Fibroblast of lung (primary cell): Measurements from ENCODE around the gene HMGCS1. TPM values are rescaled to one million over a fixed set of nuclear protein-coding genes. Genes with fewer than 3 reads are reported as not detected.

ENCODE experiments used
- DNase-seq, 2 donors: peaks; one replicate each; pipeline versions ENCODE4 v3.0.0 to v3.0.0-alpha.2; 2010; ENCODE audit warnings: low read depth in 2 of 2
- H2AFZ ChIP-seq: 2 replicates; pipeline ENCODE4 v1.5.1; 2012; ENCODE audit warnings: low read length, control low read depth, inconsistent platforms
- H3K27ac ChIP-seq: 2 replicates; pipeline ENCODE4 v1.5.1; 2011; ENCODE audit warnings: low read length, control low read depth; ENCODE audit not compliant: insufficient read depth
- H3K27me3 ChIP-seq: 2 replicates; pipeline ENCODE4 v1.5.1; 2011; ENCODE audit warnings: mild to moderate bottlenecking, low read length; ENCODE audit not compliant: control insufficient read depth, insufficient read depth
- H3K36me3 ChIP-seq: 2 replicates; pipeline ENCODE4 v1.5.1; 2011; ENCODE audit warnings: low read length; ENCODE audit not compliant: control insufficient read depth, insufficient read depth
- H3K4me1 ChIP-seq: 2 replicates; pipeline ENCODE4 v1.5.1; 2011; ENCODE audit warnings: low read length; ENCODE audit not compliant: control insufficient read depth, insufficient read depth; ENCODE audit errors: extremely low read depth
- H3K4me2 ChIP-seq: 2 replicates; pipeline ENCODE4 v1.5.1; 2011; ENCODE audit warnings: low read length, control low read depth; ENCODE audit not compliant: insufficient read depth; ENCODE audit errors: extremely low read depth
- H3K4me3 ChIP-seq, 4 experiments: fragments of 200-600 bp in 1 of 4; sonication (generic) in 1 of 4; replicated peaks in 1 of 4; 2 replicates each; pipeline ENCODE4 v1.5.1; 2011 to 2016; ENCODE audit warnings: low read length in 4 of 4, low read depth in 3 of 4, mild to moderate bottlenecking in 3 of 4, control low read depth in 2 of 4, inconsistent platforms in 1 of 4, mixed read lengths in 1 of 4; ENCODE audit not compliant: insufficient read depth in 1 of 4; ENCODE audit errors: control extremely low read depth in 1 of 4
- H3K79me2 ChIP-seq: 2 replicates; pipeline ENCODE4 v1.5.1; 2012; ENCODE audit warnings: mild to moderate bottlenecking, low read length, inconsistent platforms; ENCODE audit not compliant: control insufficient read depth, insufficient read depth
- H3K9ac ChIP-seq: 2 replicates; pipeline ENCODE4 v1.5.1; 2011; ENCODE audit warnings: mild to moderate bottlenecking, low read length, control low read depth; ENCODE audit not compliant: insufficient read depth
- H3K9me3 ChIP-seq: 2 replicates; pipeline ENCODE4 v1.5.1; 2012; ENCODE audit warnings: low read depth, low read length; ENCODE audit not compliant: control insufficient read depth, insufficient read depth
- H4K20me1 ChIP-seq: 2 replicates; pipeline ENCODE4 v1.5.1; 2011; ENCODE audit warnings: low read length; ENCODE audit not compliant: control insufficient read depth, insufficient read depth; ENCODE audit errors: extremely low read depth
- EZH2 ChIP-seq: IDR thresholded peaks from 2 replicates; pipeline ENCODE4 v1.5.1; 2012; ENCODE audit warnings: low read length, control low read depth, mild to moderate bottlenecking; ENCODE audit errors: missing control alignments
- polyA plus RNA-seq, 2 donors: library from polyadenylated mRNA; depleted of rRNA in 1 of 2; stranded (reverse) in 1 of 2; unstranded in 1 of 2; fragments of >200 nt; gene quantifications; 2 replicates each; pipeline ENCODE4 v1.2.1, GENCODE V29; 2011 to 2012; ENCODE audit warnings: missing spikeins in 1 of 2
- total RNA-seq: library from RNA; depleted of rRNA; stranded (reverse); fragments of >200 nt; gene quantifications from 2 replicates; pipeline ENCODE4 v1.2.1, GENCODE V29; 2014
- TF ChIP-seq, protein P1 (sequence below), 2 donors: IDR thresholded peaks in 1 of 2; conservative IDR thresholded peaks in 1 of 2; 1 replicate in 1 of 2; 2 replicates in 1 of 2; pipeline ENCODE4 v1.5.1; 2011 to 2012; ENCODE audit warnings: low read length in 2 of 2, control low read depth in 1 of 2, inconsistent platforms in 1 of 2, low read depth in 1 of 2, mild to moderate bottlenecking in 1 of 2

HMGCS1 gene
- total and polyA plus RNA-seq, 2 donors (not counting 1 experiment from before 2014, with no cell fraction given) = 203 to 253 TPM

DNA sequence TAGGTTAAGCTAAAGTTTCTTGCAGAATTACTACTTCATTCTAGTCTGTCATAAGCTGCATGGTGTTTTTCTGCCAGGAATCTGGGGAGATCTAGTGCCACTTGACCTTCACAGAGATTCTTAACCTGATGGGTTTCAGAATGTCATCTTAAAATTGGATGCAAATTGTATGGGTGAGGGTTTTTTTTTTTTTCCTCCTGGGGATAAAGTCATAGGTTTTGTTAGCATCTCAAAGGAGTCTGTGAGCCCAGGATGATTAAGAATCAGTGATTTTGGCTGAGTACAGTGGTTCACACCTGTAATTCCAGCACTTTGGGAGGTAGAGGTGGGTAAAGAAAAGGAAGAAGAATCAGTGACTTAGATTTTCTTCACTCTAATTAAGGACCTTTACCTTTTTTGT is 69.9 kb downstream of the HMGCS1 start:
- H3K79me2 ChIP-seq = no peaks in the 10 kb centered on the region
- no peaks in the 10 kb centered on the region for H3K27me3 ChIP-seq
- no peak overlapping the region for H2AFZ ChIP-seq
- H3K4me2 ChIP-seq = no peak overlapping the region
- H3K9me3 ChIP-seq = no peaks in the 10 kb centered on the region
- DNase-seq = no peak
- H3K4me1 ChIP-seq = no peaks in the 10 kb centered on the region
- H3K36me3 ChIP-seq = no peaks in the 10 kb centered on the region
- no peak overlapping the region for H3K4me3 ChIP-seq
- no peaks in the 10 kb centered on the region for H4K20me1 ChIP-seq
- no peak overlapping the region for H3K27ac ChIP-seq
- no peak overlapping the region for H3K9ac ChIP-seq
- TF ChIP-seq EZH2 = no peak
- TF ChIP-seq, protein P1, sequence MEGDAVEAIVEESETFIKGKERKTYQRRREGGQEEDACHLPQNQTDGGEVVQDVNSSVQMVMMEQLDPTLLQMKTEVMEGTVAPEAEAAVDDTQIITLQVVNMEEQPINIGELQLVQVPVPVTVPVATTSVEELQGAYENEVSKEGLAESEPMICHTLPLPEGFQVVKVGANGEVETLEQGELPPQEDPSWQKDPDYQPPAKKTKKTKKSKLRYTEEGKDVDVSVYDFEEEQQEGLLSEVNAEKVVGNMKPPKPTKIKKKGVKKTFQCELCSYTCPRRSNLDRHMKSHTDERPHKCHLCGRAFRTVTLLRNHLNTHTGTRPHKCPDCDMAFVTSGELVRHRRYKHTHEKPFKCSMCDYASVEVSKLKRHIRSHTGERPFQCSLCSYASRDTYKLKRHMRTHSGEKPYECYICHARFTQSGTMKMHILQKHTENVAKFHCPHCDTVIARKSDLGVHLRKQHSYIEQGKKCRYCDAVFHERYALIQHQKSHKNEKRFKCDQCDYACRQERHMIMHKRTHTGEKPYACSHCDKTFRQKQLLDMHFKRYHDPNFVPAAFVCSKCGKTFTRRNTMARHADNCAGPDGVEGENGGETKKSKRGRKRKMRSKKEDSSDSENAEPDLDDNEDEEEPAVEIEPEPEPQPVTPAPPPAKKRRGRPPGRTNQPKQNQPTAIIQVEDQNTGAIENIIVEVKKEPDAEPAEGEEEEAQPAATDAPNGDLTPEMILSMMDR (conservative IDR thresholded peaks at IDR 0.05 in 1 of 2, IDR thresholded peaks at IDR 0.05 in 1 of 2; ENCODE audit: low read depth in 1 of 2, low read length in 2 of 2) = no peak

DNA sequence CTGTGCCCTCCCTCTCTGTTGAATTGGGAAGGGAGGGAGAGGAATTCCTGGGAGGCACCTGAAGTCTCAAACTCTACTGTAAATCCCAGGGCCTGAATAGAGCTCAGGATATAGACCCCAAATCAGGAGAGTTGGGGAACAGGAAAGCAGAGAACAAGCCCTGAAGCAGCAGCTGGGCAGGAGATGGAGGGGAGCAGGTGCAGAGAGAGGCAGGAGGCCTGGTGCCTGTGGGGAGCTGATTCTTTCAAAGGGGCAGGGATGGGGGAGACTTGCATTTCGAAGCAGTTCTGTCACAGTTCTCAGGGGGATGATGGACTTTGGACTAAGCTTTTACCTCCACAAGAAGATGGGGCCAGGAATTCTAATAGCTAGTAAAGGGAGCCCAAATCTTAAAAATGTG is 71.0 kb downstream of the HMGCS1 start:
- Histone ChIP-seq H2AFZ (no peak overlapping the region), H3K36me3 (no peaks in the 10 kb centered on the region), H3K9me3 (no peaks in the 10 kb centered on the region), H3K4me3 (no peak overlapping the region), H3K9ac (no peak overlapping the region), H3K27ac (no peak overlapping the region), H3K79me2 (no peaks in the 10 kb centered on the region), H3K4me1 (no peaks in the 10 kb centered on the region), H3K27me3 (no peaks in the 10 kb centered on the region), H4K20me1 (no peaks in the 10 kb centered on the region), H3K4me2 (no peak overlapping the region)
- DNase-seq = no peak
- TF ChIP-seq EZH2 = no peak
- TF ChIP-seq, protein P1 (conservative IDR thresholded peaks at IDR 0.05 in 1 of 2, IDR thresholded peaks at IDR 0.05 in 1 of 2; ENCODE audit: low read depth in 1 of 2, low read length in 2 of 2) = no peak

Other genes with a start within 250 kb of the HMGCS1 start
- 31.1 and 37.5 TPM in 2 replicates for gene ZNF131, start 192.5 kb downstream of the HMGCS1 start, total RNA-seq
- gene ZNF131, start 192.5 kb downstream of the HMGCS1 start, polyA plus RNA-seq = 33.2 and 38.6 TPM in 2 replicates
- gene NIM1K, start 121.2 kb downstream of the HMGCS1 start, total RNA-seq = 7.7 and 14.7 TPM in 2 replicates
- gene NIM1K, start 121.2 kb downstream of the HMGCS1 start, polyA plus RNA-seq = 1.7 and 1.8 TPM in 2 replicates
- gene CCL28, start 99.0 kb upstream of the HMGCS1 start, total RNA-seq = 2.0 and 2.8 TPM in 2 replicates
- gene CCL28, start 99.0 kb upstream of the HMGCS1 start, polyA plus RNA-seq = 0.71 and 1.1 TPM in 2 replicates
- gene TMEM267, start 170.5 kb upstream of the HMGCS1 start, total RNA-seq = 16.9 and 24.3 TPM in 2 replicates
- 12.1 and 21.2 TPM in 2 replicates for gene TMEM267, start 170.5 kb upstream of the HMGCS1 start, polyA plus RNA-seq
- 2.6 and 4.1 TPM in 2 replicates for gene C5orf34, start 201.7 kb upstream of the HMGCS1 start, total RNA-seq
- gene C5orf34, start 201.7 kb upstream of the HMGCS1 start, polyA plus RNA-seq = 2.9 and 4.8 TPM in 2 replicates
- gene PAIP1, start 243.7 kb upstream of the HMGCS1 start, total RNA-seq = 85.4 and 110 TPM in 2 replicates
- 101 and 120 TPM in 2 replicates for gene PAIP1, start 243.7 kb upstream of the HMGCS1 start, polyA plus RNA-seq